ENCODE data around the gene CLDN2.
"Not testable (repeated sequence)": the region's sequence is repeated elsewhere in the genome, so short reads cannot be mapped to it uniquely, and the experiment has no call there.

Gene CLDN2

GRCh38 chrX:106966547-106966946 lies 46.3 kb downstream of the CLDN2 start:
- not testable (repeated sequence) for DNase-seq

- DNase-seq, result no peak
Observed at GRCh38 chrX:106972896-106973295, 52.7 kb downstream of the CLDN2 start.

GRCh38 chrX:106973433-106974149 lies 53.4 kb downstream of the CLDN2 start:
- DNase-seq, result no peak

GRCh38 chrX:106976416-106976815 lies 56.2 kb downstream of the CLDN2 start:
- DNase-seq, result no peak

Data from stimulated activated CD4-positive, alpha-beta T cell treated with anti-CD3 and anti-CD28 coated beads, Interleukin-2, amount 100 ng/mL, for 24 hours (primary cell).